ENCODE results near the gene RAP1A.

RAP1A gene

DNA sequence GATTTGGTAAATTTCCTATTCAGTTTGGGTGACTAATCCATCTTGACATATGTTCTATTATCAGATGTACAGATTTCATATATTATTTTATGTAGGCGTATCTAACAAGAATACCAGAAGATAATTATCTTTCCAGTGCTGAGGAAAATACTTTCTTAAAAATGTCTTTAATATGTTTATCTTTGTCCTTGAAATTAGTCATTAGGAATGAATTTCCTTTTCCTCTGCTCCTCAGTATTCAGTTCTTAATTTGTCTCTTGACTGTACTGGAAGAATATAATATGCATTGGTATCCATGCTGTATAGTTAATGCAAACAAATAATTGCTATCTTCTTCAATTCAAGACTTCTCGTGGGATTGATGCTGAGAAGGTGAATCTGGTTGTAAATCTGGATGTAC lies 142.7 kb downstream of the RAP1A start:
- H3K27me3 ChIP-seq = no peaks in the 10 kb centered on the region
- H3K9me3 ChIP-seq = no peaks in the 10 kb centered on the region
- TF ChIP-seq CTCF (IDR thresholded peaks at IDR 0.05; ENCODE audit: low read depth, low read length) = no peak
- DNase-seq = no peak
- no peak overlapping the region for H3K4me3 ChIP-seq (ENCODE audit: low read depth, low read length)
- no peaks in the 10 kb centered on the region for H3K4me1 ChIP-seq
- H3K36me3 ChIP-seq = peaks cover 79% of the 10 kb centered on the region

Measured in BE2C (cell line).